DOHH2 (cell line): ENCODE measurements around the gene PML.

Experiments
- EZH2phosphoT487 ChIP-seq: fragments of 200-600 bp; sonication (generic); IDR thresholded peaks from 2 replicates; pipeline ENCODE4 v1.6.1; 2017; ENCODE audit warnings: borderline replicate concordance, mild to moderate bottlenecking, antibody characterized with exemption, low read length, moderate library complexity, mixed read lengths
- TF ChIP-seq, protein P1 (sequence below): fragments of 200-600 bp; sonication (generic); IDR thresholded peaks from one replicate; pipeline ENCODE4 v1.5.1; 2014; ENCODE audit warnings: antibody characterized with exemption, mild to moderate bottlenecking, low read depth, low read length; ENCODE audit not compliant: poor library complexity, severe bottlenecking

DNA sequence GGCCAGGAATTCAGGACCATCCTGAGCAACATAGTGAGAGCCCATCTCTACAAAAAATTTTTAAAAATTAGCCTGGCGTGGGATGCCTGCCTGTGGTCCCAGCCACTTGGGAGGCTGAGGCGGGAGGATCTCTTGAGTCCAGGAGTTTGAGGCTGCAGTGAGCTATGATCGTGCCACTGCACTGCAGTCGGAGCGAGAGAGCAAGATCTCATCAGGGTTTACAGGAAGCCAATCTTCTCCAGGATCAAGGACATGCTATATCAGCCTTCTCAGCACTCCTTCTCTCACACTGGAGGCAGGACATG lies 2.0 kb upstream of the PML start:
- TF ChIP-seq, protein P1, sequence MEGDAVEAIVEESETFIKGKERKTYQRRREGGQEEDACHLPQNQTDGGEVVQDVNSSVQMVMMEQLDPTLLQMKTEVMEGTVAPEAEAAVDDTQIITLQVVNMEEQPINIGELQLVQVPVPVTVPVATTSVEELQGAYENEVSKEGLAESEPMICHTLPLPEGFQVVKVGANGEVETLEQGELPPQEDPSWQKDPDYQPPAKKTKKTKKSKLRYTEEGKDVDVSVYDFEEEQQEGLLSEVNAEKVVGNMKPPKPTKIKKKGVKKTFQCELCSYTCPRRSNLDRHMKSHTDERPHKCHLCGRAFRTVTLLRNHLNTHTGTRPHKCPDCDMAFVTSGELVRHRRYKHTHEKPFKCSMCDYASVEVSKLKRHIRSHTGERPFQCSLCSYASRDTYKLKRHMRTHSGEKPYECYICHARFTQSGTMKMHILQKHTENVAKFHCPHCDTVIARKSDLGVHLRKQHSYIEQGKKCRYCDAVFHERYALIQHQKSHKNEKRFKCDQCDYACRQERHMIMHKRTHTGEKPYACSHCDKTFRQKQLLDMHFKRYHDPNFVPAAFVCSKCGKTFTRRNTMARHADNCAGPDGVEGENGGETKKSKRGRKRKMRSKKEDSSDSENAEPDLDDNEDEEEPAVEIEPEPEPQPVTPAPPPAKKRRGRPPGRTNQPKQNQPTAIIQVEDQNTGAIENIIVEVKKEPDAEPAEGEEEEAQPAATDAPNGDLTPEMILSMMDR = no peak
- TF ChIP-seq EZH2phosphoT487 = no peak
